ENCODE results near the gene TSHZ2.
"Not testable (repeated sequence)": the region's sequence is repeated elsewhere in the genome, so short reads cannot be mapped to it uniquely, and the experiment has no call there.

Gene TSHZ2

DNA sequence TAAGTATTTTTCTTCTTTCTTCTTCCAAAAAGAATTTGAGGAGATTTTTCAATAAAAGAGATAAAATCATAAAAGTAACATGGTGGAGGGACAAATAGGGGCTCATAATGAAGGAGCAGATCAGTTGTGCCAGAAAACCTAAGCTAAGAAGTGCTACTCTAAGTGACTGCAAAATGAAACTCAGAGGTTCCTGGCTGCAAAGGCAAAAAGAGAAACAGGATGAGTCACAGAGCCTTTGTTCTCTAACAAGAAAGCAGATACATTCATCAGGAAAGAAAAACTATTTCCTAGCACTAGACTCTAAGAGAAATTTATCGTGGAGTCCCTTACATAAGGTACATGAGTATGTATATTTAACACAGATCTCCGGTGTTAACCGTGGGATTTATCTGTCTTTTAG is 49.8 kb downstream of the TSHZ2 start:
- Histone ChIP-seq H3K9me3 (ENCODE audit: control insufficient read depth in 2 of 2, low read length in 2 of 2) (no peaks in the 10 kb centered on the region), H3K36me3 (ENCODE audit: control insufficient read depth in 2 of 2, insufficient read depth in 2 of 2, low read length in 2 of 2) (no peaks in the 10 kb centered on the region), H3K27ac (ENCODE audit: low read depth in 2 of 2, low read length in 2 of 2) (no peak overlapping the region), H3K9ac (ENCODE audit: low read depth in 1 of 2, low read length in 2 of 2) (no peak overlapping the region), H3K4me1 (ENCODE audit: control insufficient read depth in 2 of 2, insufficient read depth in 2 of 2, low read length in 2 of 2) (no peaks in the 10 kb centered on the region), H3K4me3 (ENCODE audit: low read length in 2 of 2) (no peak overlapping the region), H3K27me3 (ENCODE audit: control insufficient read depth in 2 of 2, insufficient read depth in 2 of 2, low read length in 2 of 2) (no peaks in the 10 kb centered on the region)

- Histone ChIP-seq H3K9me3 (ENCODE audit: control insufficient read depth in 2 of 2, low read length in 2 of 2) (no peaks in the 10 kb centered on the region), H3K9ac (ENCODE audit: low read depth in 1 of 2, low read length in 2 of 2) (no peak overlapping the region), H3K27me3 (ENCODE audit: control insufficient read depth in 2 of 2, insufficient read depth in 2 of 2, low read length in 2 of 2) (no peaks in the 10 kb centered on the region), H3K36me3 (ENCODE audit: control insufficient read depth in 2 of 2, insufficient read depth in 2 of 2, low read length in 2 of 2) (no peaks in the 10 kb centered on the region), H3K4me3 (ENCODE audit: low read length in 2 of 2) (no peak overlapping the region), H3K27ac (ENCODE audit: low read depth in 2 of 2, low read length in 2 of 2) (no peak overlapping the region), H3K4me1 (ENCODE audit: control insufficient read depth in 2 of 2, insufficient read depth in 2 of 2, low read length in 2 of 2) (no peaks in the 10 kb centered on the region)
These were observed 51.8 kb downstream of the TSHZ2 start for GRCh38 chr20:53023732-53024520.

DNA sequence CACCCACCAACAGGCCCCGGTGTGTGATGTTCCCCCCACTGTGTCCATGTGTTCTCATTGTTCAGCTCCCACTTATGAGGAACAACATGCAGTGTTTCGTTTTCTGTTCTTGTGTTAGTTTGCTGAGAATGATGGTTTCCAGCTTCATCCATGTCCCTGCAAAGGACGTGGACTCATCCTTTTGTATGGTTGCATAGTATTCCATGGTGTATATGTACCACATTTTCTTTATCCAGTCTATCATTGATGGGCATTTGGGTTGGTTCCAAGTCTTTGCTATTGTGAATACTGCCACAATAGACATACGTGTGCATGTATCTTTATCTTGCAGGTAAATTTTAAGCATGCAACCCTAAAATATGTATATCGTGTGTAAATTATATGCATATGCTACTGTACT is 52.5 kb downstream of the TSHZ2 start:
- H3K9me3 ChIP-seq (ENCODE audit: control insufficient read depth in 2 of 2, low read length in 2 of 2); H3K4me1 ChIP-seq (ENCODE audit: control insufficient read depth in 2 of 2, insufficient read depth in 2 of 2, low read length in 2 of 2); H3K9ac ChIP-seq (ENCODE audit: low read depth in 1 of 2, low read length in 2 of 2); H3K4me3 ChIP-seq (ENCODE audit: low read length in 2 of 2); H3K27me3 ChIP-seq (ENCODE audit: control insufficient read depth in 2 of 2, insufficient read depth in 2 of 2, low read length in 2 of 2); H3K36me3 ChIP-seq (ENCODE audit: control insufficient read depth in 2 of 2, insufficient read depth in 2 of 2, low read length in 2 of 2); H3K27ac ChIP-seq (ENCODE audit: low read depth in 2 of 2, low read length in 2 of 2): not testable (repeated sequence)

GRCh38 chr20:53027089-53027488 is 54.9 kb downstream of the TSHZ2 start:
- H3K36me3 ChIP-seq (ENCODE audit: control insufficient read depth in 2 of 2, insufficient read depth in 2 of 2, low read length in 2 of 2): no peaks in the 10 kb centered on the region
- no peak overlapping the region for H3K4me3 ChIP-seq (ENCODE audit: low read length in 2 of 2)
- H3K27me3 ChIP-seq (ENCODE audit: control insufficient read depth in 2 of 2, insufficient read depth in 2 of 2, low read length in 2 of 2): no peaks in the 10 kb centered on the region
- no peak overlapping the region for H3K27ac ChIP-seq (ENCODE audit: low read depth in 2 of 2, low read length in 2 of 2)
- no peak overlapping the region for H3K9ac ChIP-seq (ENCODE audit: low read depth in 1 of 2, low read length in 2 of 2)
- no peaks in the 10 kb centered on the region for H3K9me3 ChIP-seq (ENCODE audit: control insufficient read depth in 2 of 2, low read length in 2 of 2)
- H3K4me1 ChIP-seq (ENCODE audit: control insufficient read depth in 2 of 2, insufficient read depth in 2 of 2, low read length in 2 of 2): no peaks in the 10 kb centered on the region

GRCh38 chr20:53028337-53029007 is 56.3 kb downstream of the TSHZ2 start:
- H3K27me3 ChIP-seq (ENCODE audit: control insufficient read depth in 2 of 2, insufficient read depth in 2 of 2, low read length in 2 of 2): no peaks in the 10 kb centered on the region
- no peak overlapping the region for H3K9ac ChIP-seq (ENCODE audit: low read depth in 1 of 2, low read length in 2 of 2)
- H3K36me3 ChIP-seq (ENCODE audit: control insufficient read depth in 2 of 2, insufficient read depth in 2 of 2, low read length in 2 of 2): no peaks in the 10 kb centered on the region
- H3K4me3 ChIP-seq (ENCODE audit: low read length in 2 of 2): no peak overlapping the region
- no peaks in the 10 kb centered on the region for H3K4me1 ChIP-seq (ENCODE audit: control insufficient read depth in 2 of 2, insufficient read depth in 2 of 2, low read length in 2 of 2)
- no peaks in the 10 kb centered on the region for H3K9me3 ChIP-seq (ENCODE audit: control insufficient read depth in 2 of 2, low read length in 2 of 2)
- H3K27ac ChIP-seq (ENCODE audit: low read depth in 2 of 2, low read length in 2 of 2): no peak overlapping the region

GRCh38 chr20:53030061-53030460 is 57.9 kb downstream of the TSHZ2 start:
- no peaks in the 10 kb centered on the region for H3K9me3 ChIP-seq (ENCODE audit: control insufficient read depth in 2 of 2, low read length in 2 of 2)

DNA sequence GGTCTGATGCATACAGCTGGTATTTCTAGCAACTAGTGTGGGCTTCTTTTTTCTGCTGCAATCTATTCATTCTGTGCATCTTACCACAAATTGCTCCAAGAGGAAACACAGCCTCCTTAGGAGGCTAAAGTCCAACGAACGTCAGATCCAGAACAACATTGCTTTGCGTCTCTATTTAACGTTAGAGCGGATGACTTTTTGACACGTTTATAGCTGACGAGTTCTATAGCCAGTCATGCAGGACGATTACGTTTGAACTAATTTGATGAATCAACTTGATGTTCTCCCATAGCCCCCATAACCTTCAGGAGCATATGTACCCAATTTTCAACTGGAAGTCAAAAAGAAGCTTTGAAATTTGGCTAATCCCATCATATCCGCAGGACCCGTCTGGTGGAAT is 59.9 kb downstream of the TSHZ2 start:
- no peaks in the 10 kb centered on the region for H3K27me3 ChIP-seq (ENCODE audit: control insufficient read depth in 2 of 2, insufficient read depth in 2 of 2, low read length in 2 of 2)
- no peak overlapping the region for H3K4me3 ChIP-seq (ENCODE audit: low read length in 2 of 2)
- no peaks in the 10 kb centered on the region for H3K9me3 ChIP-seq (ENCODE audit: control insufficient read depth in 2 of 2, low read length in 2 of 2)
- no peaks in the 10 kb centered on the region for H3K36me3 ChIP-seq (ENCODE audit: control insufficient read depth in 2 of 2, insufficient read depth in 2 of 2, low read length in 2 of 2)
- no peak overlapping the region for H3K9ac ChIP-seq (ENCODE audit: low read depth in 1 of 2, low read length in 2 of 2)
- no peaks in the 10 kb centered on the region for H3K4me1 ChIP-seq (ENCODE audit: control insufficient read depth in 2 of 2, insufficient read depth in 2 of 2, low read length in 2 of 2)
- no peak overlapping the region for H3K27ac ChIP-seq (ENCODE audit: low read depth in 2 of 2, low read length in 2 of 2)

More at GRCh38 chr20:53030061-53030460, 57.9 kb downstream of the TSHZ2 start:
- Histone ChIP-seq H3K27me3 (ENCODE audit: control insufficient read depth in 2 of 2, insufficient read depth in 2 of 2, low read length in 2 of 2) (no peaks in the 10 kb centered on the region), H3K9ac (ENCODE audit: low read depth in 1 of 2, low read length in 2 of 2) (no peak overlapping the region), H3K4me1 (ENCODE audit: control insufficient read depth in 2 of 2, insufficient read depth in 2 of 2, low read length in 2 of 2) (no peaks in the 10 kb centered on the region), H3K27ac (ENCODE audit: low read depth in 2 of 2, low read length in 2 of 2) (no peak overlapping the region), H3K36me3 (ENCODE audit: control insufficient read depth in 2 of 2, insufficient read depth in 2 of 2, low read length in 2 of 2) (no peaks in the 10 kb centered on the region), H3K4me3 (ENCODE audit: low read length in 2 of 2) (no peak overlapping the region)

DNA sequence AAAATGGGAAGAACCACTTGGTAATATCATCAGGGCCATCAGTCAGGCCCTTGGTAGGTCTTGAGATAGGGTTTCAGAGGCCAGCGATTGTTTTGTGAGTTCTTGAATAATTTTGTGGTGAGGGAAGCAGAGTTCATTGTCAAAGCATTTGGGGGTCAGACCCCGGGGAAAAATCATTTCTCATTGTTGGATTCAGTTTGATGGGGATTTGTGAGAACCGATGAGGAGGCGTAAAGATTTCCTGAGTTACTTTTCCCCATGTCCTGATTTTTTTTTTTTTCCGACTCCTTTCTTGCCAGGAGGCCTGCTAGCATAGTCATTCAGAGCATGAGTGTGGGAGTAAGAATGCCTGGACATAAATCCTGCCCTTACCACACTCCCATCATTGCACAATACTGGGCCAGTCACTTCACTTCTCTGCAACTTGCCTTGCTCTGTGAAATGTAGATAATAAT is 60.3 kb downstream of the TSHZ2 start:
- Histone ChIP-seq H3K9ac (ENCODE audit: low read depth in 1 of 2, low read length in 2 of 2) (no peak overlapping the region), H3K4me1 (ENCODE audit: control insufficient read depth in 2 of 2, insufficient read depth in 2 of 2, low read length in 2 of 2) (no peaks in the 10 kb centered on the region), H3K9me3 (ENCODE audit: control insufficient read depth in 2 of 2, low read length in 2 of 2) (no peaks in the 10 kb centered on the region), H3K4me3 (ENCODE audit: low read length in 2 of 2) (no peak overlapping the region), H3K27me3 (ENCODE audit: control insufficient read depth in 2 of 2, insufficient read depth in 2 of 2, low read length in 2 of 2) (no peaks in the 10 kb centered on the region), H3K27ac (ENCODE audit: low read depth in 2 of 2, low read length in 2 of 2) (no peak overlapping the region), H3K36me3 (ENCODE audit: control insufficient read depth in 2 of 2, insufficient read depth in 2 of 2, low read length in 2 of 2) (no peaks in the 10 kb centered on the region)

GRCh38 chr20:53033176-53033575 is 61.0 kb downstream of the TSHZ2 start:
- no peak overlapping the region for H3K27ac ChIP-seq (ENCODE audit: low read depth in 2 of 2, low read length in 2 of 2)
- no peaks in the 10 kb centered on the region for H3K27me3 ChIP-seq (ENCODE audit: control insufficient read depth in 2 of 2, insufficient read depth in 2 of 2, low read length in 2 of 2)
- H3K9ac ChIP-seq (ENCODE audit: low read depth in 1 of 2, low read length in 2 of 2): no peak overlapping the region

DNA sequence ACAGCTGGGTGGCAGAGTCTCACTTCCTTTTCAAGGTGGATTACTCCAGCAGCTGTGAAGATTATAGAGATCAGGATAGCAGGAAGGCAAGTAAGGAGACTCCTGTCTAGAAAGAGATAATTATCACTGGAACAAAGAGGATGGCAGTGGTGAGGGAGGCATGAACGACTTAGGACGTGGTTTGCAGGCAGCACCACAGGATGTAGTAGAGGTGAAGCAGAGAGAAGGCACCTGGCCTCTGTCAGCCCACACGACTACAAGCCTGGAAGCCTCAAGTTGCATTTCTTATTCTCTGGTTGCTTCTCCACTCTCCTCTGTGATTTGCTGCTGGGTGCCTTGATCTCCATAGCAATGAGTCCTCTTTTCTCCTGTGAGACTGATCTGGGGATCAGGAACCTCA is 62.7 kb downstream of the TSHZ2 start:
- H3K4me1 ChIP-seq (ENCODE audit: control insufficient read depth in 2 of 2, insufficient read depth in 2 of 2, low read length in 2 of 2): no peaks in the 10 kb centered on the region
- no peak overlapping the region for H3K4me3 ChIP-seq (ENCODE audit: low read length in 2 of 2)
- H3K27me3 ChIP-seq (ENCODE audit: control insufficient read depth in 2 of 2, insufficient read depth in 2 of 2, low read length in 2 of 2): no peaks in the 10 kb centered on the region
- H3K27ac ChIP-seq (ENCODE audit: low read depth in 2 of 2, low read length in 2 of 2): no peak overlapping the region
- no peaks in the 10 kb centered on the region for H3K9me3 ChIP-seq (ENCODE audit: control insufficient read depth in 2 of 2, low read length in 2 of 2)
- no peak overlapping the region for H3K9ac ChIP-seq (ENCODE audit: low read depth in 1 of 2, low read length in 2 of 2)
- no peaks in the 10 kb centered on the region for H3K36me3 ChIP-seq (ENCODE audit: control insufficient read depth in 2 of 2, insufficient read depth in 2 of 2, low read length in 2 of 2)

More at GRCh38 chr20:53033176-53033575, 61.0 kb downstream of the TSHZ2 start:
- Histone ChIP-seq H3K9me3 (ENCODE audit: control insufficient read depth in 2 of 2, low read length in 2 of 2) (no peaks in the 10 kb centered on the region), H3K36me3 (ENCODE audit: control insufficient read depth in 2 of 2, insufficient read depth in 2 of 2, low read length in 2 of 2) (no peaks in the 10 kb centered on the region), H3K4me3 (ENCODE audit: low read length in 2 of 2) (no peak overlapping the region), H3K4me1 (ENCODE audit: control insufficient read depth in 2 of 2, insufficient read depth in 2 of 2, low read length in 2 of 2) (no peaks in the 10 kb centered on the region)

Measured in mucosa of rectum (tissue), 2 donors.